RWPE2 (cell line): Measurements from ENCODE around the gene MSRB1.
"Not testable (repeated sequence)": the region's sequence is repeated elsewhere in the genome, so short reads cannot be mapped to it uniquely, and the experiment has no call there.

ENCODE experiments used
- ATAC-seq: fragments of 200-7000 bp; cut with Tn5 transposase; 3 replicates; pipeline ENCODE4 v1.9.1; 2021; ENCODE audit warnings: low read depth
- DNase-seq: peaks from one replicate; pipeline ENCODE4 v3.0.0-alpha.2; 2020; ENCODE audit warnings: low spot score
- H3K27ac ChIP-seq: fragments of 450-650 bp; 2 replicates; pipeline ENCODE4 v1.5.1; 2017; ENCODE audit warnings: mild to moderate bottlenecking; ENCODE audit not compliant: poor library complexity, severe bottlenecking
- H3K27me3 ChIP-seq: fragments of 250-450 bp; sonication (Bioruptor Pico); 2 replicates; pipeline ENCODE4 v1.5.1; 2021; ENCODE audit warnings: mild to moderate bottlenecking, moderate library complexity; ENCODE audit not compliant: insufficient read depth, poor library complexity, severe bottlenecking
- H3K36me3 ChIP-seq: fragments of 250-450 bp; sonication (Bioruptor Pico); 2 replicates; pipeline ENCODE4 v1.5.1; 2020; ENCODE audit warnings: low read depth, mild to moderate bottlenecking, moderate library complexity
- H3K4me1 ChIP-seq: fragments of 250-450 bp; sonication (Bioruptor Pico); 2 replicates; pipeline ENCODE4 v1.5.1; 2021; ENCODE audit warnings: mild to moderate bottlenecking, moderate library complexity; ENCODE audit not compliant: insufficient read depth, poor library complexity, severe bottlenecking
- H3K4me3 ChIP-seq: fragments of 250-450 bp; sonication (Bioruptor Pico); 2 replicates; pipeline ENCODE4 v1.5.1; 2021; ENCODE audit warnings: mild to moderate bottlenecking, moderate library complexity; ENCODE audit not compliant: severe bottlenecking
- H3K9me3 ChIP-seq: fragments of 250-450 bp; sonication (Bioruptor Pico); 2 replicates; pipeline ENCODE4 v1.5.1; 2021; ENCODE audit warnings: mild to moderate bottlenecking, moderate library complexity; ENCODE audit not compliant: severe bottlenecking
- CTCF ChIP-seq: fragments of 450-650 bp; IDR thresholded peaks from one replicate; pipeline ENCODE4 v1.5.1; 2017; ENCODE audit warnings: mild to moderate bottlenecking, moderate library complexity; ENCODE audit not compliant: poor library complexity, severe bottlenecking

Gene MSRB1

GRCh38 chr16:1923299-1924034, 19.5 kb downstream of the MSRB1 start:
- H3K27ac ChIP-seq = no peak overlapping the region
- peaks cover 24% of the 10 kb centered on the region for H3K27me3 ChIP-seq

GRCh38 chr16:1922357-1922756, 20.6 kb downstream of the MSRB1 start:
- ATAC-seq = no peak
- Histone ChIP-seq H3K27me3 (peaks cover 30% of the 10 kb centered on the region), H3K36me3 (no peaks in the 10 kb centered on the region), H3K4me1 (peaks cover 7% of the 10 kb centered on the region), H3K27ac (no peak overlapping the region), H3K9me3 (no peaks in the 10 kb centered on the region), H3K4me3 (no peak overlapping the region)
- no peak for TF ChIP-seq CTCF
- DNase-seq = no peak

More at GRCh38 chr16:1923299-1924034, 19.5 kb downstream of the MSRB1 start:
- Histone ChIP-seq H3K4me1 (peaks cover 7% of the 10 kb centered on the region), H3K4me3 (no peak overlapping the region), H3K9me3 (no peaks in the 10 kb centered on the region), H3K36me3 (no peaks in the 10 kb centered on the region)
- TF ChIP-seq CTCF = peak; percentile 52
- ATAC-seq (peak; percentile 72), DNase-seq (no peak)

DNA sequence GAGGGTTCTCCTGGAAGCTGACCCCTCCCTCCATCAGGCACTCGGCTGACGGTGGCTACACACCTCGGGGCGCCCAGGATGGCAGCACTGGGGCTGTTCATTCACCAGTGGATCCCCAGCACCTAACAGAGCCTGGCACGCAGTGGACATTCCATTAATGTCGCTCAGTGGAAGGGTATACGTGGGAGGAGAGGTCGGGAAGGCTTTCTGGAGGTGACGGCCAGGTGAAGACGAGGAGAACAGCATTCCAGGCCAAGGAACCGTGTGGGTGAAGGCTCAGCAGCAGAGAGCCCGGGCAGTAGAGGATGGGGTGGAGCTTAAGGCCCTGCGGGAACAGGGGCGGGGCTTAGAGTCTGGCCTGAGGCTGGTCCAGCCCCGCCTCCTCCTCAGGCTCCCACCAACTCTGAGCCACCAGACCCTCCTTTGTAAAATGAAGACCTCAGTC, 22.2 kb downstream of the MSRB1 start:
- Histone ChIP-seq H3K9me3 (no peaks in the 10 kb centered on the region), H3K4me1 (peaks cover 7% of the 10 kb centered on the region), H3K4me3 (no peak overlapping the region), H3K27me3 (peaks cover 37% of the 10 kb centered on the region), H3K36me3 (no peaks in the 10 kb centered on the region), H3K27ac (no peak overlapping the region)
- ATAC-seq (peak; percentile 49; the same call in 2 of the 3 replicates), DNase-seq (no peak)
- no peak for TF ChIP-seq CTCF

GRCh38 chr16:1920122-1920521, 22.9 kb downstream of the MSRB1 start:
- ATAC-seq, H3K27ac ChIP-seq, H3K36me3 ChIP-seq, H3K9me3 ChIP-seq, H3K4me3 ChIP-seq, DNase-seq, H3K4me1 ChIP-seq: not testable (repeated sequence)
- peaks cover 37% of the 10 kb centered on the region for H3K27me3 ChIP-seq

DNA sequence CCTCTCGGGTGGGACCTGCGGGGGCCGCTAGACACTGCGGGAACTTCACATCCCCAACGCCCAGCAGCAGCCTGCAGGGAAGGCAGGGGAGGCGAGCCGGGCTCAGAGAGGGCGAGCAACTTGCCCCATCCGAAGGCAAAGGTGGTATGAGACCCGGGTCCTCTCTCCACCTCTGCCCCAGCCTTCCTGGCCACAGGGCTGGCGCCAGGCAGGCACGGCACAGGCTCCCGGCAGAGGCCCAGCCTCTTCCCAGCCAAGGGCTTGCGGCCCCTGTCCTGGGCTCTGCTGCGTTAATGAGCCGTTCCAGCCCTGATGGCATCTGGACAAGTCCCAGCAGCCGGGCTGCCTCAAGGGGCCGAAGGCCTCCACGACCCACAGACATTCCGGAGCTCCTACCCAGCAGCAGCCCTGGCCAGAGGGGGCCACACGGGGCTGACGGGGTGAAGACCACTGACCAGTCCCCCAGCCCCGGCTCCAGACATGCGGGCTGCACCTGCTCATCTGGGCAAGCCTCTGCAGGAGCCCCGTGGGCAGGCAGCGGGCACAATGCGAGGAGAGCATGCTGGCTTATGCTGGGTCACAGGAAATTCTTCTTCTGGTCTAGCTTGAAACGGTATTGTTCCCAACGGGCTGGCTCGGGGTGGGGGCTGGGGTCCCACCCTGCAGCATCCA, 23.5 kb downstream of the MSRB1 start:
- TF ChIP-seq CTCF = no peak
- ATAC-seq (peak; percentile 7; the same call in 1 of the 3 replicates), DNase-seq (peak; percentile 66)
- Histone ChIP-seq H3K9me3 (no peaks in the 10 kb centered on the region), H3K27ac (no peak overlapping the region), H3K4me3 (no peak overlapping the region), H3K4me1 (peaks cover 7% of the 10 kb centered on the region), H3K27me3 (peaks cover 37% of the 10 kb centered on the region), H3K36me3 (no peaks in the 10 kb centered on the region)
